COLO829 (cell line): Measurements from ENCODE around the gene STPG3.
"Not testable (repeated sequence)": the region's sequence is repeated elsewhere in the genome, so short reads cannot be mapped to it uniquely, and the experiment has no call there.

Source experiments
- DNase-seq: peaks from one replicate; pipeline ENCODE4 v3.0.0; 2012; ENCODE audit warnings: low spot score

The STPG3 gene

DNA sequence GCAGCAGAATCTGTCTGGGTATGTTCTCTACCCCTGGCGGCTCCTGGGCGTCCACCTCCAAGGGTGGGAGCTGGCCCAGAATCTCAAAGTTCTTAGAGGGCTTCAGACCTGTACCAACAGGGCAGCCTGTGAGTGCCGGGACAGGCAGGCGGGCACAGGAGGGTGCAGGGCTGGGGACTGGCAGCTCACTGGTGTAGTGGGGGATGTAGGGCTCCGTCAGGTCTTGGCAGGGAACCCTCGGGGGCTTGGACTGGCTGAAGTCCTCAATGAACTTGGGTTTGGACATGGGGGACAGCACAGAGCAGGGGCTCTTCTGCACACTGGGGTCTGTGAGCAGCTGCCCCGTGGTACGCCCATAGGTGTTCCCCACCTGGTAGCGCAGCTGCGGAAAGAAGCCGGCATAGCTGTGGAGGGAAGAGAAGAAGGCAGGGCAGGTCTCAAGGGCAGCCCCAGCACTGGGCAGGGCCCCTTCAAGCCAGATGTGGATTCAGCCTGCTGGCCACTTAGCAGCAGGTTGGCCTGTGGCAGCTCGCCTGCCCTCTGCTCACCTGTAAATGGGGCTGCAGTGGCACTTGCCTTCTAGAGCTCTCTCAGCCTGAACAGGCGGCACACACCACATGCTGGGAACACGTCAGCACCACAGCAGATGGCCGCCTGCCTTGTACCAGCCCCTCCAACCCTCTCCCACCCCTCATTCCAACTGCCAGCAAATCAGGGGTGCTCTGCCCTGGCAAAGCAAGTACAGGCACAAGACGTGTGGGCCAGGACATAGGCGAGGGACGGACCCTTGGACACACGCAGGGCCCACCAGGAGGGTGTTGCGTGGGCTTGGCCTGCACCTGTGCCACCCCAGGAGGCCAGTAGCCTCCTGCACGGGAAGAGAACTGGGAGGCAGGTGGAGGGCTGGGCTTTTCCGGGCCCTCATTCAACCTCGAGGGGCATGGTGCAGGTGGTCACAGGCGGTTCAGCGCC lies 5.3 kb upstream of the STPG3 start:
- no peak for DNase-seq

DNA sequence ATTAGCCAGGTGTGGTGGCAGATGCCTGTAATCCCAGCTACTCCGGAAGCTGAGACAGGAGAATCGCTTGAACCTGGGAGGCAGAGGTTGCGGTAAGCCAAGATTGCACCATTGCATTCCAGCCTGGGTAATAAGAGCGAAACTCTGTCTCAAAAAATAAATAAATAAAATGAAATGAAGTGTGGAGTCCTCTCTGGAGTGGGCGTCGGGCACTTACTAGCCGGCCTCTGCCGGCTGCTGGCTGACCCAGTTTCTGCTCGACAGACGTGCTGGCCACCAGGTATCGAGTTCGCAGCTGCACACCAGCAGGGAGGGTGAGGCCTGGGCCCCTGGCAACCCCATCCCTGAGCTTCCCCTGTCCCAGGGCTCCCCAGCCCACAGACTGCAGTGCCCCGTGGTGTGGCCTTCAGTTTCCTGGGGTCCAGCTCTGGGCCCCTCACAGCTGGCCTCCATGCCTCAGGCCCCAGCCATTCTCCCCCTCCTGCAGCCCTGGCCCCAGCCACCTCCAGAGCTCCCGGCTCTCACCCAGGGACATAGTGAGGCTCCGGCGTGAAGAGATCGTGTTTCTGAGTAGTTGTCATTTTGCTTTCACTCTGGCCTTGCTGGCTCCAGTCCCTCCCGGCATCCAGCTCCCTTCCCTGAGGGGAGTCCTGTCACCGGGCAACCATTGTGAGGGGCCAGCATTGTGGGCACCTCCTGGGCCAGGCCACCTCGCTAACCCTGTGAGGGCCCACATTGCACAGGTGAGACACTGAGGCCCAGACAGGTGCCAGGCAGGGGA lies 3.8 kb upstream of the STPG3 start:
- no peak for DNase-seq

DNA sequence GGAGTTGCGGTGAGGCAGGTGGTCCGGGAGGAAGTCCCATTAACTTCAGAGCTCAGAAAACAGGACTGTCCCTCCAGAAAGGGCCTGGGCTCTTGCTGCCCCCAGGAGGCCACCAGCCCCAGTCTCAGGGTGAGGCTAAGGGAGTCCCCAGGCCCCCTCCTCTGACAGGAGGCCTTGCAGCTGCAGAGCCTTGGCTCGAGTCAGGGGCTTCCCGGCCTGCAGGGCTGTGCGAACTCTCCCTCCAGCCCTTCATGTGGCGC lies 3.2 kb upstream of the STPG3 start:
- no peak for DNase-seq

- DNase-seq, result no peak
Measured at GRCh38 chr9:137250329-137251193, 525 bp upstream of the STPG3 start.

DNA sequence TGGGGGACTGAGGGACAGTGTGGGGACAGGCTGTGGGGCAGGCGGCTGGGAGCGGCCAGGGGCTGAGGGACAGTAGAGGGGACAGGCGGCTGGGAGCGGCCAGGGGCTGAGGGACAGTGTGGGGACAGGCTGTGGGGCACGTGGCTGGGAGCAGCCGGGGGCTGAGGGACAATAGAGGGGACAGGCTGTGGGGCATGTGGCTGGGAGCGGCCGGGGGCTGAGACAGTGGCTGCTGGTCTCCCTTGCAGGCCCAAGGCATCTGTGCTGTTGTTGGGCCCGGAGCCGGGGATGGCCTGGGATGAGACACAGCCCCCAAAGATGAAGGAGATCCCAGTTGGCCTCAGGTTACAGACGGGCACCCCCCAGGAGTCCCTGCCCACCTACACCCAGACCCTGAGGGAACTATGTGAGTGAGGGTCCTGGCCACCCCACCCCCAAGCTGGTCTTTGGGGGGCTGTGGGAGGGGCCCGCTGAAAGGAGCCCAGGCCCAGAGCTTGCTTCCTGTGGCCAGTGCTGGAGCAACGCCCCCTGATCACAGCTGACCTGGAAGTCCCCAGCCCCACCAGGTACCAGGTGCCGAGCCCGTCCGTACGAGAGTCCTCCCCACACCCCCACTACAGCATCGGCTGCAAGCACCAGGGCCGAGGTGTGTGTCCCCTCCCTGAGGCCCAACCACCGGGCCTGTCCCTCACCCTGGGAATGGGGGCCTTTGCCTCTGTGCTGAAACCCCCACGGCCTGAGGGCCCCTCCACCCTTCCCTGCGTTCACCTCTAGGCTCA lies 593 bp downstream of the STPG3 start:
- DNase-seq, result no peak

- no peak for DNase-seq
Measured at GRCh38 chr9:137252555-137253506, 1.7 kb downstream of the STPG3 start.

DNA sequence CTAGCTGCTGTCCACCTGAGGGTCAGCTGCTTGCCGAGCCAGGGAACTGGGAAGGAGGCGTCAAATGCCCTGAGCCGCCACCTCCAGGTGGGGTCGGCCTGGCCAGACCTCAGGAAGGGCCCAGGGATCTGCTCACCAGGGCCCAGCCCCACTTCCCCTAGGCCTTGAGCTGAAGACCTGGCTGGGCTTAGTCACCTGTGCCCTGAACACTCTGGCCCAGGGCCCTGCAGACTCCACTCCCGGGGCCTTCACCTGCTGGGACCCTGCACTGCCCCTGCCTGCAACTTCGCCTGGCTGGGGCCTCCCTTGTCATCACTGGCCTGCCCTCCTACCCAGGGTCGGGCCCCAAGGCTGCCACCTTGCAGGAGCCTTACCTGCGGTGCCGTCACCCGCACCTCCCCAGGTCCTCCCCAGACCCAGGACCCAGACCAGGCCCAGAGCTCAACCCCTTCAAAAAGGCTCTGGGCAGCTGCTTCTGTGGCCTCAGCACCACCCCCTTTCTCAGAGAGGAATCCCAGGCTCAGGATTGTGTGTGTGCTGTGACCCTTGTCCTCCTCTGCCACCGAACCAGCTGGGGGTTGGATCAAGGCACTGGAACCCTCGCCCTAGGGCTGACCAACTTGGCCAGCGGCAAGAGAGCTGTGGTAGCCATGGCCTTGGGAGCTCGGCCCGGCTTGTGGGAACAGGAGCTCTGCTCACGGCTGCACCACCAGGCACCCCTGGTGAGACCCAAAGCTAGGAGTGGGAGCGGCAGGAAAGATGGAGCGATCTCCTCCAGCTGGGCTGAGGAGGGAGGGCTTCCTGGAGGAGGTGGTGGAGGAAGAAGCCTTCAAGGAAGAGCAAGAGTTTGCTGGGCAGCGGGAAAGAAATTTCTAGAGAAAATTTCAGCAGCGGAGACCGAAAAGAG lies 2.9 kb downstream of the STPG3 start:
- no peak for DNase-seq

- DNase-seq, result peak; percentile 100
Measured at GRCh38 chr9:137254624-137255447, 3.8 kb downstream of the STPG3 start, which contains the start of gene NELFB. Gene NELFB (plus strand): TSS chr9:137255327.

GRCh38 chr9:137255448-137256114 lies 4.5 kb downstream of the STPG3 start:
- DNase-seq, result no peak

DNA sequence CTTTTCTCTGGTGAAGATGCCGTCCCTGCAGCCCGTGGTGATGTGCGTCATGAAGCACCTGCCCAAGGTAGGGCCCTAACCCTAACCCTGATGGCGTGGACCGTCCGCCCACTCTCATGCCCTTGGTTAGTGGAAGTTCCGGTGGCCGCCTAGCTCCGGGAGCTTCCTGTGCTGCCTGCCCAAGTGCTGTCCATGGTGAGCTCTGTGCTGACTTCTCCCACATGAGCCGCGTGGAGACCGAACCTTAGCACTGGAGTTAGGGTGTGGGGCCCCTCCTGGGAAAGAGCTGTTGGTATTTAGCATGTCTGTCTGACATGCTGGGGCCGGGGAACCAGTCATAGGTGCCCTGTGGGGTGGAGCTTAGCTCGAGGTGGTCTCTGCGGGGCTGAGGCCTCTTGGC lies 5.3 kb downstream of the STPG3 start:
- no peak for DNase-seq

DNA sequence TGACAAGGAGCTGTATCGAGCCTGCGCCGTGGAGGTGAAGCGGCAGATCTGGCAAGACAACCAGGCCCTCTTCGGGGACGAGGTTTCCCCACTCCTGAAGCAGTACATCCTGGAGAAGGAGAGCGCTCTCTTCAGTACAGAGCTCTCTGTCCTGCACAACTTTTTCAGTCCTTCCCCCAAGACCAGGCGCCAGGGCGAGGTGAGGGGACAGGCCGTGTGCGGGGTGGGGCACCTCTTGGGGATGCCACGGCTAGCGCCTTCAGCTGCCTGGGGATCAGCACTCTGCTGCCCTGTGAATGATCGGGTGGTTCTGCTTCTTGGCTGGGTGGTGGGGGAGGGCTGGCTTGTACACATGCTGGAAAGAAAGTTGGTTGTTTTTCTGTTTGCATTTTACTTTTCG lies 5.8 kb downstream of the STPG3 start:
- no peak for DNase-seq

GRCh38 chr9:137262173-137262908 lies 11.3 kb downstream of the STPG3 start:
- DNase-seq, result not testable (repeated sequence)

DNA sequence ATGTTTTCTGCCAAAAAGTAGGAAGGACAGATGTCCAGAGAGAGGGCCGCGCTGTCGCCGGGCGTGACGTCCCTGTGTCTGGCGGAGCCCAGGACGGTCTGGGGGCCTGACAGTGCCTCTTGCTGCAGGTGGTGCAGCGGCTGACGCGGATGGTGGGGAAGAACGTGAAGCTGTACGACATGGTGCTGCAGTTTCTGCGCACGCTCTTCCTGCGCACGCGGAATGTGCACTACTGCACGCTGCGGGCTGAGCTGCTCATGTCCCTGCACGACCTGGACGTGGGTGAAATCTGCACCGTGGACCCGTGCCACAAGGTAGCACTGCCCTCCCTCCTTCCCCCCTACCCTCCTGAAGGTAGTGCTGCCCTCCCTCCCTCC lies 11.8 kb downstream of the STPG3 start:
- DNase-seq, result no peak

GRCh38 chr9:137263506-137263905 lies 12.4 kb downstream of the STPG3 start:
- DNase-seq, result no peak

DNA sequence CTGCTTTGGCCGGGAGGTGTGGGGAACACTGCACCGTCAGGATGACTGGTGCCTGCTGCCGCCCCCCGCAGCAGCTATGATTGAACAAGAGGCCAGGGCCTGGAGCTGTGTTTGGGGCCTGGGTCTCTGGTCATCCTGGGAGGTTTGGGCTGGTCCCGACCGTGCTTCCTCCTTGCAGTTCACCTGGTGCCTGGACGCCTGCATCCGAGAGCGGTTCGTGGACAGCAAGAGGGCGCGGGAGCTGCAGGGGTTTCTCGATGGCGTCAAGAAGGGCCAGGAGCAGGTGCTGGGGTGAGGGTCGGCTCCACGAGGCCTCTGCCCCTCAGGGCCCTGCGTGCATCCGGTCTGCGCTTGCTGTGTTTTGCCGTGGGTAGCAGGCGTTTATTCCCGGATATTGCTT lies 13.0 kb downstream of the STPG3 start:
- DNase-seq, result no peak

- DNase-seq, result no peak
Measured at GRCh38 chr9:137265496-137266161, 14.5 kb downstream of the STPG3 start.

DNA sequence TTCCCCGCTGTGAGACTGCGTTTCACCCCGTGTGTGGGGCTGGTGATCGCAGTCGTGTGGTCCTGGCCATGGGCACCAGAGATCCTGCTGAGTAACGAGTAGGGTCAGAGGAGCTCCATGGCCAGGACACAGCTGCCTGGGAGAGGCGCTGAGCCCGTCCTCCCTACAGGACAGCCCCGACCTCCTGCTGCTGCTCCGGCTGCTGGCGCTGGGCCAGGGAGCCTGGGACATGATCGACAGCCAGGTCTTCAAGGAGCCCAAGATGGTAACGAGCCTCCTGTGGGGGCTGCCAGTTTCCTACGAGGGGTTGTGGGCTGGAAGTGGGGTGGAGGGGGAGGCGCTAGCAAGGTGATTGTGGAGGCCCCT lies 15.1 kb downstream of the STPG3 start:
- no peak for DNase-seq
